ENCODE results near the gene HOXB7. TPM values are rescaled to one million over a fixed set of nuclear protein-coding genes. Genes with fewer than 3 reads are reported as not detected.

HOXB7 gene
- total RNA-seq, 1 experiment from 2014 or later: not detected

DNA sequence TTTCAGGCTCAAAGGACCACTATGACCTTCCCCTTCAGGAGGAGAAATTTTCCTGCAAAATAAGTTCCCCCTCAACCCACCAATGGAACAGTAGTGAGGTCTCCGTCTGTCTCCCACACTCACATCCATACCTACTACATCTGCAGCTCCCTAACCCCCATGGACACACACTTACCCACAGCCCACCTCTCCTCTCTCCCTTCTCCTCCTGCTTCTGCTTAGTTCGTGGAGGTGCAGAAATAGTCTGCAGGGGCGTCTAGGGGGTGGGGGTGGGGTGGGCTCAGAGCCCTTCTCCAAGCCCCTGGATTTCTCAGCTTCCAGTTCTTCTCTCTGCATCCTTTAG lies 41.6 kb downstream of the HOXB7 start:
- Mint-ChIP-seq H3K36me3 (ENCODE audit: insufficient read depth in 1 of 3, low read depth in 3 of 3) (no peaks in the 10 kb centered on the region; a peak in 1 of 7 replicates), H3K4me3 (no peak overlapping the region), H3K27me3 (ENCODE audit: low read depth) (no peaks in the 10 kb centered on the region), H3K27ac (no peak overlapping the region), H3K9me3 (peaks cover 0 to 9% of the 10 kb centered on the region in 2 experiments; a peak in 1 of 5 replicates), H3K4me1 (peaks cover 6 to 19% of the 10 kb centered on the region in 2 experiments)
- H3K4me2 ChIP-seq (ENCODE audit: insufficient read depth, insufficient read length, low read length): no peak overlapping the region
- no peak overlapping the region for H2BK15ac ChIP-seq (ENCODE audit: low read depth, low read length)
- H4K8ac ChIP-seq (replicated peaks; ENCODE audit: insufficient read length, low read depth, low read length): no peak overlapping the region
- no peak overlapping the region for H2BK20ac ChIP-seq (ENCODE audit: low read depth, low read length, poor library complexity, severe bottlenecking)
- TF ChIP-seq, protein P1, sequence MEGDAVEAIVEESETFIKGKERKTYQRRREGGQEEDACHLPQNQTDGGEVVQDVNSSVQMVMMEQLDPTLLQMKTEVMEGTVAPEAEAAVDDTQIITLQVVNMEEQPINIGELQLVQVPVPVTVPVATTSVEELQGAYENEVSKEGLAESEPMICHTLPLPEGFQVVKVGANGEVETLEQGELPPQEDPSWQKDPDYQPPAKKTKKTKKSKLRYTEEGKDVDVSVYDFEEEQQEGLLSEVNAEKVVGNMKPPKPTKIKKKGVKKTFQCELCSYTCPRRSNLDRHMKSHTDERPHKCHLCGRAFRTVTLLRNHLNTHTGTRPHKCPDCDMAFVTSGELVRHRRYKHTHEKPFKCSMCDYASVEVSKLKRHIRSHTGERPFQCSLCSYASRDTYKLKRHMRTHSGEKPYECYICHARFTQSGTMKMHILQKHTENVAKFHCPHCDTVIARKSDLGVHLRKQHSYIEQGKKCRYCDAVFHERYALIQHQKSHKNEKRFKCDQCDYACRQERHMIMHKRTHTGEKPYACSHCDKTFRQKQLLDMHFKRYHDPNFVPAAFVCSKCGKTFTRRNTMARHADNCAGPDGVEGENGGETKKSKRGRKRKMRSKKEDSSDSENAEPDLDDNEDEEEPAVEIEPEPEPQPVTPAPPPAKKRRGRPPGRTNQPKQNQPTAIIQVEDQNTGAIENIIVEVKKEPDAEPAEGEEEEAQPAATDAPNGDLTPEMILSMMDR (conservative IDR thresholded peaks at IDR 0.05): no peak
- H3K23ac ChIP-seq (ENCODE audit: insufficient read length, low read depth, low read length): no peak overlapping the region
- DNase-seq: no peak
- H3K4me1 ChIP-seq (ENCODE audit: insufficient read depth, low read length): peaks cover 2% of the 10 kb centered on the region; the same call in 1 of the 2 replicates
- no peak overlapping the region for H2BK120ac ChIP-seq (ENCODE audit: low read depth, low read length, poor library complexity, severe bottlenecking)
- H3T11ph ChIP-seq (ENCODE audit: low read length): no peak overlapping the region
- H3K4ac ChIP-seq (ENCODE audit: low read depth, low read length): no peak overlapping the region
- no peak overlapping the region for H3K9ac ChIP-seq (ENCODE audit: extremely low read depth, insufficient read length, low read length)
- no peaks in the 10 kb centered on the region for H3K79me2 ChIP-seq (ENCODE audit: insufficient read depth, low read length)
- no peak overlapping the region for H4K5ac ChIP-seq (ENCODE audit: insufficient read length, low read depth, low read length)
- no peaks in the 10 kb centered on the region for H3K9me3 ChIP-seq (ENCODE audit: control insufficient read depth, low read depth, low read length)
- H2AK5ac ChIP-seq (ENCODE audit: insufficient read length, low read length): no peak overlapping the region
- no peak overlapping the region for H2BK12ac ChIP-seq (ENCODE audit: insufficient read length, low read depth, low read length)
- H4K20me1 ChIP-seq (ENCODE audit: control insufficient read depth, insufficient read depth, insufficient read length): peaks cover 4% of the 10 kb centered on the region
- H2AFZ ChIP-seq (ENCODE audit: low read length): no peak overlapping the region
- no peaks in the 10 kb centered on the region for H3K23me2 ChIP-seq (ENCODE audit: insufficient read length, low read depth, low read length, poor library complexity, severe bottlenecking)
- H3K27me3 ChIP-seq (ENCODE audit: insufficient read depth, low read length): peaks cover 100% of the 10 kb centered on the region
- WGBS (ENCODE audit: extremely low coverage, insufficient read length, low lambda C conversion rate): no CpG with 5 or more reads among the region's 3 CpGs
- H3K79me1 ChIP-seq (ENCODE audit: insufficient read depth, low read depth, low read length, poor library complexity, severe bottlenecking): no peaks in the 10 kb centered on the region
- no peak overlapping the region for H3K14ac ChIP-seq (ENCODE audit: insufficient read depth, low read length)
- H3K18ac ChIP-seq (ENCODE audit: insufficient read length, low read depth, low read length): no peak overlapping the region
- H2BK5ac ChIP-seq (ENCODE audit: insufficient read length, low read length): no peak overlapping the region
- H3K56ac ChIP-seq (ENCODE audit: insufficient read length, low read depth, low read length): no peak overlapping the region
- H4K91ac ChIP-seq (ENCODE audit: insufficient read length, low read depth, low read length): no peak overlapping the region
- no peak overlapping the region for H3K27ac ChIP-seq (ENCODE audit: insufficient read length, low read depth, low read length)

Measured in H9 (cell line).